Stimulated activated CD8-positive, alpha-beta memory T cell treated with anti-CD3 and anti-CD28 coated beads, Interleukin-4, amount 100 ng/mL, for 4 hours (primary cell): ENCODE data around the gene CHST10.
"Not testable (repeated sequence)": the region's sequence is repeated elsewhere in the genome, so short reads cannot be mapped to it uniquely, and the experiment has no call there.

ENCODE experiments used
- DNase-seq, 2 donors: peaks; one replicate each; pipeline ENCODE4 v3.0.0-alpha.2; 2020; ENCODE audit warnings: low read depth in 2 of 2, low spot score in 1 of 2

CHST10 gene, protein sequence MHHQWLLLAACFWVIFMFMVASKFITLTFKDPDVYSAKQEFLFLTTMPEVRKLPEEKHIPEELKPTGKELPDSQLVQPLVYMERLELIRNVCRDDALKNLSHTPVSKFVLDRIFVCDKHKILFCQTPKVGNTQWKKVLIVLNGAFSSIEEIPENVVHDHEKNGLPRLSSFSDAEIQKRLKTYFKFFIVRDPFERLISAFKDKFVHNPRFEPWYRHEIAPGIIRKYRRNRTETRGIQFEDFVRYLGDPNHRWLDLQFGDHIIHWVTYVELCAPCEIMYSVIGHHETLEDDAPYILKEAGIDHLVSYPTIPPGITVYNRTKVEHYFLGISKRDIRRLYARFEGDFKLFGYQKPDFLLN

DNA sequence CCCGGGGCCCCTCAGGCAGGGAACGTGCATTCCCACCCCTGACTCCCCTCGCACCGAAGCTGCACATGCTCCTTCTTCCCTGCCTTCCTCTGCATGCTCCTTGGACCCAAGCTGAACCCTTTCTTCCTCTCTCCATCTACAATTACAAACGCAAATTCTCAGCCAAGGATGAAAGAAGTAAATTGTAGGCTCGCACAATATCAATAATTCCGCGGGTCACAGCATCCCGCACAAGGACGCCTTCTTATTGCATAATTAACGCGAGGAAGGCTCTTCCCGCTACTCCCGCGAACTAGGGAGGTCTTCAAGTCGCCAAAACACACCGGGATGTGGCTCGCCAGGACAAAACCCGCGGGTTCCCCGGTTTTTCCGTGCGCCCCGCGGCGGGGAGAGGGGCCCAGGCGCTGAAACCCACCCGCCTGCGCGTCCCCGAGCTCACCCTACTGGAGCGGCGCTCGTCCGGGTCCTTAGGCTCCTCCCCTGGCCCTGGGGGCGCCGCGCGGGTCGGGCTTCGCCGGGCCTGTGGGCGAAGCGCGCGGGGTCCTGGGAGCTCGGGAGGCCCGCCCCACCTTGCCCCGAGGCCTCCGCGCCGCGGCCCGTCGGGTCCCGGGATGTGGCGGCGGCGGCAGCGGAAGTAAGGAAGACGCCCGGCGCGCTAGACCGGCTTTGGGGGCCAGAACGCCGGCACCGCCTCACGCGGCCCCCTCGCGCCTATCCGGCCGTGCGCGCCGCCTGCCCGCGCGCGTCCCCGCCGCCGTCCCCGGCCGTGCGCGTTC, at the start of gene CHST10:
TSS of gene CHST10 (minus strand) at position 734 of the 776 bp plus-strand sequence. CDS start 10,993 bp downstream, outside the sequence.
- DNase-seq: peak; percentile 17 to 35

DNA sequence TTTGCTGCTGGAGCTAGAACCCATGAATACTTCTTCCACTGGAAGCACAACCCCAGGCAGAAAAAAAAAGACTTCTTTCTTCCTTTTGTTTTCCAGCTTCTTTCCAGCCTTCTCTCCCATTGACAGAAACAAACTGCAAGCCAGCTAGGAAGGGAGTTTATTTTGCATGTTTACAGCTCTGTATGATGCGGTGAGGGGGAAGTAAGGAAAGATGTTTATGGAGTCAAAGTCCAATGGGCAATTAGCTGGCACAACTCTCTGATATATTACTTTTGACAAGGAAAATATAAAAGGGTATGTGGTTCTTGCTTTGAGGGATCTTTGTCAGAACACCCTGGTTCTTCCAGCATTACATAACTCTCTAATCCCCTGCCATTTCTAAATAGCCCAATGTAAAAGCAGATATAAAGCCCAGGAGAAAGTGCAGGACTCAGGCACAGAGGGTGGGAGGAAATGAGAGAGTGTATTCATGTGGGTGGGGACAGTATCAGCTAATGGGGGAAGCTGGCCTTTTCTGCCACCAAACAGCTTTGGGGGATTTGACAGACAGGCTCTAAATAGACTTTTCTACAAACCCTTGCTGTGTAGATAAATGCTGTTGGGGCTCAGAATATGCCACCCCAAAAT, 43.5 kb upstream of the CHST10 start:
- no peak for DNase-seq

DNA sequence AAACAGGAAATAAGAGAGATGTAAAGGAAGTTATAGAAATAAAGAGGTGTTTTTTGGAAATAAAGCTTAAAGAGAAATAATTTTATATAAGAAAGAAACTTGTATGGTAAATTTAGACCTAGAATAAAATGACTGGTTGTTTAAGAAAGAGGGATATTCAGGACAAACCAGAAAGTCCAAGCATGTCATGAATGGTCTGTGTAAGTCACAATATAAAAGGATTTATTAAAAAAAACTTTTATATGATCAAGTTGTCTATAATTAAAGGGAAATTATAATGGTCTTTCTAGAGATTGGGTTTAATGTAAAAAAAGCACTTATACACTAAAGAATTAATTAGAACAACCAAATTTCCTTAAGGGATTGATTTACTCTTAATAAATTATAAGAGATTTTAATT, 38.9 kb upstream of the CHST10 start:
- not testable (repeated sequence) for DNase-seq

DNA sequence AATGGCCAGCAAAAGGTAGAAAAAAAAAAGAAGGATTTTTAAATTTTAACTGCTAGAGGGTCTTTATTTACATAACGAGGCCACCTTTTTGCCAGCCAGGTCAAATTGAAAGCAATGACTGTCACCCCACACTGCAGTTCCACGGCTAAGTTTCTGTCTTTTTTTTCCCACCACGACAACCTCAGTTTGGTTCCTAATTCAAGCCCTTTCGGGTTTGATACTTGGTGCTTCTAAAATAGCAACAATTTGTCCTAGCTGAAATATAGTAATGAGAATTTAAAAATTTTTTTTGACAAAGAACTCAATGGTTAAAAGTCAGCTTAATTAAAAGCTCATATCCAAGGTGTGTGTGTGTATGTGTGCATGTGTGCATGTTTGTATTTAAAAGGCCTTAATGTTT, 36.4 kb upstream of the CHST10 start:
- DNase-seq: no peak

DNA sequence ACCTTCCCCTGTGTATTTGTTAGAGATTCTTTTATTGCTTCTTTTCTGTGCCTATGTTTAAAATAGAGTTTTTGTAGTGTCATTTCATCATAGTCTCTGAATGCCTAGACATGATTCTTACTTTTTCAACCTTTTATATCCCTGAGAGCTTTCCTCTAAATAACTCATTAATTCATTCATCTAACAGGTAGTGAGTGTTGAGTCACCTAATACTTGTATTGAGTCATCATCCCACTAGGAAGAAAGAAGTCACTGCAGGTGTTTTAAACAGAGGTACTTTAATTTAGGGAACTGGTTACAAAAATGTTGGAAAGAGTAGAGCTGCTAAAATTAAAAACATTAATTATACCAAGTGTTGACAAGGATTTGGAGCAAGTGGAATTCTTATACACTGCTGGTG, 34.3 kb upstream of the CHST10 start:
- DNase-seq: no peak

DNA sequence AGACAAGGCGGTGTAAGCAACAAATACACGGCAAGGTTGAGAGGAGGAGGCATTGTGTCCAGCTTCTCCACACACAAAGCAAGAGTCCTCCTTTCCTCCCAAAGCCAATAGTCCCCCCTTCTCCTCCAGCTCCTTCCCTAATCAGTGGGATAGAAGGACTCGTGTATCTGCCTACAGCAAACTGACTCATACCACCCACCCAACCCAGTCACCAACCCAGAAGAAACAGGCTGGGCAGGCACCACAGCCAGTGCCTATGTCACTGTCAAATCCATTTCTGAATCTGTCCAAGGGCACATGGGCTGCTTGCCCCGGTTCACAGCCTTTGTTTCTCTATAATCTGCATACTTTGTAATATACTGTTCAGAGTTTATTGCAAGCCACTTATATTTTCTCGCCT, 33.6 kb upstream of the CHST10 start:
- no peak for DNase-seq

DNA sequence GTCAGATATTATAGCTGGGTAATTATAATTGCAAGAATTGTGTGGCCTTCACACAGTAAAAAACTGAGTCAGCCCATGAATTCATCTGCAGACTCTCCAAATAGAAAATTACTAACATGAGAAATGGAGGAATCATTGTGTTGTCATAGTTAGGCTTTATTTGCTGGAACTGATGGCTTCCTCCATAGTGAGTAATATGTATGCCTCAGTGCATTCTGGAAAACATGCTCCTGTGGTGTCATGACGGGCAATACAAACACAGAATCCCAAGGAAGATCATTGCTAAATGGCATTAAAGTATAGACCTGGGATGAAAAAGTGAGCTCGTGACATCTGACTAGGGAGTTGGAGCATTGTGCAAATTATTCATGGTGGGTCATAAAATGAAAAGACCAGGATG, 29.2 kb upstream of the CHST10 start:
- DNase-seq: no peak

DNA sequence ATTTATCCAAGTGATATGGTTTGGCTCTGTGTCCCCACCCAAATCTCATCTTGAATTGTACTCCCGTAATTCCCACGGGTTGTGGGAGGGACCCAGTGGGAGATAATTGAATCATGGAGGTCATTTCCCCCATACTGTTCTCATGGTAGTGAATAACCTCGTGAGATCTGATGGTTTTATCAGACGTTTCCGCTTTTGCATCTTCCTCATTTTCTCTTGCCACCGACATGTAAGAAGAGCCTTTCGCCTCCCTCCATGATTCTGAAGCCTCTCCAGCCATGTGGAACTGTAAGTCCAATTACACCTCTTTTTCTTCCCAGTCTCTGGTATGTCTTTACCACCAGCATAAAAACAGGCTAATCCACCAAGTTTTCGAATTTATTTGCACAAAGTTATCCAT, 20.3 kb upstream of the CHST10 start:
- no peak for DNase-seq

DNA sequence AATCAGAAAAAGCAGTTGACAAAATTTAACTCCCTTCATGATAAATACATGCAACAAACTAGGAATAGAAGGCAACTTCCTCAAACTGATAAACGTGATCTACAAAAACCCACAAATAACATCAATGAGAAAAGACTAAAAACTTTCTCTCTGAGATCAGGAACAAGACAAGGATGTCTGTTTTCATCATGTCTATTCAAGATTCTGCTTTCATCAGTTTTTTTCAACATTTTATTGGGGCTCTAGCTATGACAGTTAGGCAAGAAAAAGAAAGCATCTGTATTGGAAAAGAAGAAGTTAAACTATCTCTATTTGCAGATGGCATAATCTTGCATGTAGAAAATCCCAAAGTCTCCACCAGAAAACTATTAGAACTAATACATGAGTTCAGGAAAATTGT, 12.3 kb upstream of the CHST10 start:
- no peak for DNase-seq

DNA sequence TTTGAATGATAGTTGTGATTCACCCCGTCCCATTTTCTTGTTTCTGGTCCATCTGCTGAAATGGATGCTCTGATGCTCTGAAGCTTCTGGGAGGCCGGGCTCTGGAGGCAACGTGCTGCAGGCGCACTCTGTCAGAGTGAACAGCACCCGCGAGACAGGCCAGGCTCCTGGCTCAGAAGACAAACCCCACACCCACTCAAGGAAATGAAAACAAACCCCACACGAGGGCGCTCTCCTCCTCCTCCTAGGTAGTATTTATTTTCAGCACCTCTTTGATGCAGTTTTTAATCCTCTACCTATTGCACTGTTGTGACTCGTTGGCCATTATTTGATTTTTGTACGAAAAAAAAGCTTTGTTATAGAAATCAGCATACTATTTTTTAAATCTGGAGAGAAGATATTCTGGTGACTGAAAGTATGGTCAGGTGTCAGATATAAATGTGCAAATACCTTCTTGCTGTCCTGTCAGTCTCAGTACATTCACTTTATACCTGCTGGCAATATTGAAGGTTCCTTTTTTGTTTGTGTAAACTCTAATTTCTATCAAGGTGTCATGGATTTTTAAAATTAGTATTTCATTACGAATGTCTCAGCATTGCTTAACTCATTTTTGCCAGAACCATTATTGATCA, 10.3 kb upstream of the CHST10 start:
- peak; percentile 38 to 45 for DNase-seq

DNA sequence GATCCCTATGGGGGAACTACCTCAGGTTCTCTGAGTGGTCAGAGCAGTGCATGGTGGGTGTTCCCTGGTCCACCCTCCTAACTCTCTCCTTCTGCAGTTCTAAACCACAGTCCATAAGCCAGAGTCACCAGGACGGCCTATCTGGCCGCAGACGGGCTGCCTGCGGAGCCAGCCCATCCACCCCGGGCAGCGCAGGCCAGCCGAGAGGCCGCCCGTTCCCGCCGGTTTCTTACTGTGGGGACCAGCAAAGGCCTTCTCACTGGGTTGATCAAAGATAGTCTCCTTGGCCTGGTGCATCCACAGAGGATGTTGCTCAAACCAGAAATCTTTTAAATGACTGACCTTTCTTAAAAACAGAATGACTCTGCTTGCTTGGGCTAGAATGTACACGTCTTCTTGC, 9.6 kb upstream of the CHST10 start:
- no peak for DNase-seq

DNA sequence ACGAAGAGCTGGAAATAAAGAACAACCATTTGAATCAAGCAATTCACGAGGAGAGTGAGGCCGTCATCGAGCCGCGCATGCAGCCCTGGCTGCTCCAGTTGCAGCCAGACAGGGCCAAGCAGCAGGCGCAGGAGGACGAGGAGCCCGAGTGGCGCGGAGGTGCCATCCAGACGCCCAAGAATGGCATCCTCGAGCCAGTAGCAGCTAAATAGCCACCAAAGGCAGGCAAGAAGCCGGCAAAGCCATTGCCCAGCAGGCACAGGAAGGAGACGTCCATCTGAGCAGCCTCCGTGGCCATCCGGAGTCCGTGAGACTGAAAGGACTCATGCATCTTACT, 8.9 kb upstream of the CHST10 start:
- DNase-seq: no peak

DNA sequence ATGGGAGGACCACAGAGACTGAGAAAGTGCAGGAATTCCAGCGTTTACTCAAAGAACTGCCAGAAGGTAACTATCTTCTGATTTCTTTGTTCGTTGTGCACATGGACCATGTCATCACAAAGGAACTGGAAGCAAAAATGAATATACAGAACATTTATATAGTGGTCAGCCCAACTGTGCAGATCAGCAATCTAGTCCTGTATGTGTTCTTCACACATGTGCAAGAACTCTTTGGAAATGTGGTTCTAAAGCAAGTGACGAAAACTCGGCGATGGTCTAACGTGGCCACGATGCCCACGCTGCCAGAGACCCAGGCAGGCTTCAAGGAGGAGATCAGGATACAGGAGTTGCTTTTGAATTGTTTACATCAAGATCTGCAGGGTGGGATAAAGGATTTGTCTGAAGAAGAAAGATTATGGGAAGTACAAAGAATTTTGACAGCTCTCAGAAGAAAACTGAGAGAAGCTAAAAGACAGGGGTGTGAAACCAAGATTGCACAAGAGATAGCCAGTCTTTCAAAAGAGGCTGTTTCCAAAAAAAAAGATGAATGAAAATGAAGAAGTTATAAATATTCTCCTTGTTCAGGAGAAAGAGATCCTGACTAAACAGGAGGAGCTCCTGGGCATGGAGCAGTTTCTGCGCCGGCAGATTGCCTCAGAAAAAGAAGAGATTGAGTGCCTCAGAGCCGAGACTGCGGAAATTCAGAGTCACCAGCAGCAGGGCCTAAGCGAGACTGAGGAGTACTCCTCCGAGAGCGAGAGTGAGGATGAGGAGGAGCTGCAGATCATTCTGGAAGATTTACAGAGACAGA, 8.3 kb upstream of the CHST10 start:
- no peak for DNase-seq

DNA sequence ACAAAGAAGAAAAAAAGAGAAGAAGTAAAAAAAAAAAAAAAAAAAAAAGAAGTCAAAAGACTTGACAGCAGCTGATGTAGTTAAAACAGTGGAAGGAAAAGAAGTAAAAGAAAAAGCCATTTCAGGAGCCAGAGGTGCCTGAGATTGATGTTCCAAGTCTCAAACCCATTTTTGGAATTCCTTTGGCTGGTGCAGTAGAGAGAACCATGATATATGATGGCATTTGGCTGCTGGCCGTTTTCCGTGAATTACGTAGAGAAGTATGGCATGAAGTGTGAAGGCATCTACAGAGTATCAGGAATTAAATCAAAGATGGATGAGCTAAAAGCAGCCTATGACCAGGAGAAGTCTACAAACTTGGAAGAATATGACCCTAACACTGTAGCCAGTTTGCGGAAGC, 7.6 kb upstream of the CHST10 start:
- no peak for DNase-seq

DNA sequence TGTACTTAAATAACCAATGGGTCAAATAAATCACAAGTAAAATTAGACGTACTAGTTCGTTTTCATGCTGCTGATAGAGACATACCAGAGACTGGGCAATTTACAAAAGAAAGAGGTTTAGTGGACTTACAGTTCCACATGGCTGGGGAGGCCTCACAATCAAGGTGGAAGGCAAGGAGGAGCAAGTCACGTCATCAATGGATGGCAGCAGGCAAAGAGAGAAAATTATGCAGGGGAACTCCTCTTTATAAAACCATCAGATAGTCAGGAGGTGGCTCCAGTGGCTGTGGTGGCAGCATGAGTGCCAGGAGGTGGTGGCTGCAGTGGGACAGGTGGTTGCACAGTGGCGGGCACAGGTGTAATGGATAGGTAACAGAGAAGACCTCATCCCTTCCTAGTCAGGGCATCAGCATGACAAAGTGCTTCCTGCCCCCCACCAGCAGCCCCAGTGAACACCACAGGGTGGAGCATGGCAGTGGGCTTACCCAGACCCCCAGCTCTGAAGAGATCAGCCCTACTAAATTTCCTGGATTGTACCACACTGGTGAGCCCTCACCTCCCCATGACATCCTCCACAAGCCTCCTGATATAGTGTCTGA, 6.9 kb upstream of the CHST10 start:
- DNase-seq: no peak

DNA sequence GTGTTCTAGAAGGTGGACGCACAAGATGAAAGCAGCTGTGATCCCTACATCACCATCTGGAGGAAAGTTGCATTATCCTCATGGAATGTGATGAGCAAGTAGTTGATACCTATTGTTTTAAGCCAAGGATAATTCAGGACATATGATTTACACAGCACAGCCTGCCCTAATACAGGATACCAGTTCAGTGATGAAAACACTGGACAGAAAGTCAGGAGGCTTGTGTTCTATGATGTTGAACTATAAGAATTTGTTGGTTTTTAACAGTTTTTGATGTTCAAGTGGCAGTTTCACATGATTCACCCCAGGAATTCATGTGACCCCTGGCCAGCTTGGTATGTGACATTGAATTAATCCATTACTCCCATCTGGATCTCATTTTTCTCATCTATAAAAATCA, 6.2 kb upstream of the CHST10 start:
- DNase-seq: no peak

DNA sequence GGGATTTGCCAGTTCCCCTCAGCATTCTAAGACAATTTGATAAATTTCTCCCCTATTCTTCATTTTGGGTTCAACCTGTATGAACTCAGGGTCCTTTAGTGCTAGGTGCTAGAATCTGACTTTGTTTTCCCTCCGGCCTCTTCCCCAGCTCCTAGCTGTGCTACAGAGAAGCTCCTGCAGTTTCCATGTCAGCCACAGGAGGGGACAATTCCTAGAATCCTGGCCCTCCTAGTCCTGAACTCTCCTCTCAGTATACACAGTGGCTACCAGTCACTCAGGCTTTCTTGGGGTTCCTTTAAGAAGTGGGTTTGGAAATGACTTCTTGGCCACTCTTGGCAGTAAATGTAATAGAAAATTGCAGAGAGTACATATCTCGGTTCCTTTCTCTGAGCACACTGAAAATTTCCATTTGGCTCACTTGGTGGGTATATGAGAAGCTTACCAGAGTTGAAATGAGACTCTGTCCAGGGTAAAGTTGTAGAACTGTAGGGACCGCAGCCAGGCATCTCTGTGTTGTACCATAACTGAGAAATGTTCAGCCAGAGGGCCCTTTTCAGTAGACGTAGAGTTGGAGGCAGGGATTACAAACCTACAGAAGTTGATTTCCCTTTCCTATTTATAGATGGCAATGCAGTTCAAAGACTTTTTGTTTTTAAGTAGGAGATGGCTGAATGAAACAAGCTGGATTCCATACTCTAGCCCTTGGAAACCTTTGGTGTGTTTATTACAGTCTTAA, 5.0 kb upstream of the CHST10 start:
- DNase-seq: no peak

DNA sequence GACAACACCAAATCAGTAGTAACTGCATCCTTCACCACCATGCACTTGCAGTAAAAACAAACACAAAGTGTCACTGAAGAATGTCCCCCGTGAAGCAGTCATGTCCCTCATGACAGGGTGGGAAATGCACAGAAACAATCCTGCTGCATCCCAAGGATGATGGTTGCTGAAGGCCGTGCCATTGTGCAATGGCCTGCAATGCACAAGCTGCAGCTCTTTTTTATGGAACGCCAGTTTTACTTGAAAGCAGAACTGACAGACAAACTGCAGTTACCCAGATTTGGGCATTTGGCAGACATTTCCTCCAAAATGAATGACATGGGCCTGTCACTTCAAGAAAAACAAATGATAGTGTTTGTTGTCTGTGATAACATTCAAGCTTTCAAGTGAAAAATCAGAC, 2.4 kb upstream of the CHST10 start:
- DNase-seq: no peak

DNA sequence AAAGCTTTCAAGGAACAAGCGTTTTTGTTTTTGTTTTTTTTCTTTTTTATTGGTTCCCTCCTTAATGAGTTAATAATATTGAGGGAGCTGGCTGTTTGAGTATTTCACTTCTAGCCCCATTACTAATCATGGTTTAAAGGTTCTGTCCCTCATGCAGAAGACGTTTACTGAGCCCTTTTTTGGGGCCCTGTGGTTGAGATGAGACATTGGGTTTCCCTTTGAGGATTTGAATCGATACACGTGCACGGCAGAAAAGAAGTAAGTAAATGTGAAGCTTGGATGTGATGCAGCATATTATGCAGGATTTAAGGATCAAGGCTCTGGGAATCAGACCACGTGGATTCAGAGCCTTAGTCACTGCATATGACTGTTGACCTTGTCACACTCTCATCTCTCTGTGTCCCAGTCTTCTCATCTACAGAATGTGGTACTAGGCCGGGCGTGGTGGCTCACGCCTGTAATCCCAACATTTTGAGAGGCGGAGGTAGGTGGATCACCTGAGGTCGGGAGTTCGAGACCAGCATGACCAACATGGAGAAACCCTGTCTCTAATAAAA, 1.0 kb upstream of the CHST10 start:
- no peak for DNase-seq

DNA sequence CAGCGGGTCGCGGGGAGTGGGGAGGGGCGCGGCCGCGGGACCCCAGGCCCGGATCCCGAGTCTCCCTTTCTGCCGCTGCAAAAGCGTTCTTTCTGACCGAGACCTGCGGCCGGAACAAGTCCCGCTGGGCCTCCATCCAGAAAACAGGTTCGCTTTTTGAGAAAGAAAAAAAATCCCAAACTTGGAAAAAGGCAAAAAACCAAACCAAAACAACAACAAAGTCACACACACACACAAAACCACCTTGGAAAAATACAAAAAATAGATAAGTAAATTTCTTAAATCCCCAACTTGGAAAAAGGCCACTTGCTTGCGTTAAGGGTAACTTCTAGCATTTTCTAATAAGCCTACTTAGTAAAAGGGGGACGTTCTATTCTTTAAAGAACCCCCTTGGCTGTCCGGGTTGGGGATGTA, 250 bp upstream of the CHST10 start:
- no peak for DNase-seq
